ENCODE results near the gene GIGYF2.

The GIGYF2 gene

DNA sequence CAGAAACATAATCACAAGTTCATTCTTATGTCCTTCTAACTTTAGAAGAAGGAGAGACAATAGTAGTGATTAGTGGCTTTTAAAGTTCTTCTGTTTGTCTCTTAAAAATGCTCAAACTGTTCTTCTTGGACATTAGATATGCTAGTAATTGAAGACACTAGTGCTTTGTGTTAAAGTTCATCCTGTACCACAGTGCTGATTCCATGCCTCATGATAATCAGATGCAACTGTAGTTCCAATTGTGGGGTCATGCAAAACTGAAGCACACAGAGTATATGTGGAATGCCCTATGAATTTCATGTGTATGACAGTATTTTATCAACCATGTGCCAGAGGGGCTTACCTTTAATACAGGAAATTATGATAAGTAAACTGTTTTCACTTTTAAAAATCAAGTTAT is 90.7 kb downstream of the GIGYF2 start:
- FAIRE-seq (no peak), DNase-seq (ENCODE audit: insufficient read length, low spot score) (no peak)
- TF ChIP-seq, protein P1, sequence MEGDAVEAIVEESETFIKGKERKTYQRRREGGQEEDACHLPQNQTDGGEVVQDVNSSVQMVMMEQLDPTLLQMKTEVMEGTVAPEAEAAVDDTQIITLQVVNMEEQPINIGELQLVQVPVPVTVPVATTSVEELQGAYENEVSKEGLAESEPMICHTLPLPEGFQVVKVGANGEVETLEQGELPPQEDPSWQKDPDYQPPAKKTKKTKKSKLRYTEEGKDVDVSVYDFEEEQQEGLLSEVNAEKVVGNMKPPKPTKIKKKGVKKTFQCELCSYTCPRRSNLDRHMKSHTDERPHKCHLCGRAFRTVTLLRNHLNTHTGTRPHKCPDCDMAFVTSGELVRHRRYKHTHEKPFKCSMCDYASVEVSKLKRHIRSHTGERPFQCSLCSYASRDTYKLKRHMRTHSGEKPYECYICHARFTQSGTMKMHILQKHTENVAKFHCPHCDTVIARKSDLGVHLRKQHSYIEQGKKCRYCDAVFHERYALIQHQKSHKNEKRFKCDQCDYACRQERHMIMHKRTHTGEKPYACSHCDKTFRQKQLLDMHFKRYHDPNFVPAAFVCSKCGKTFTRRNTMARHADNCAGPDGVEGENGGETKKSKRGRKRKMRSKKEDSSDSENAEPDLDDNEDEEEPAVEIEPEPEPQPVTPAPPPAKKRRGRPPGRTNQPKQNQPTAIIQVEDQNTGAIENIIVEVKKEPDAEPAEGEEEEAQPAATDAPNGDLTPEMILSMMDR (IDR thresholded peaks at IDR 0.05; ENCODE audit: insufficient read depth, missing control alignments), result no peak

DNA sequence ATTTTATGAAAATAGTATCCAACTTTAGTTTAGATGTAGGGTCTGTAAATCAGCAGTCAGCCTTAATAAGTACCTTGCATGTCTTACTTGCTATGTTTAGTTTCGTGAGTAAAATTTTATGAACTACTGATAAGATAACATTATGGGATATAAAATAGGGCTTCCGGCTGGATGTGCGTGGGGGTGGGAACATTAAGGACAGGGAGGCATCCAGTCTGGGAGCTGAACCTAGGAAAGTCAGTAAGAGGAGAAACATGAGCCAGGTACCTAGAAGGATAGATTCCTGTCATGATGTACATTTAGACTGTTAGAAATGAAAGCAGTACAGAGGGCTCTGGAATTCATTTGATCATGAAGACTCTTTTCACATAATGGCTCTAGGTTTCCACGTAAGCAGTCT is 92.0 kb downstream of the GIGYF2 start:
- TF ChIP-seq, protein P1 (IDR thresholded peaks at IDR 0.05; ENCODE audit: insufficient read depth, missing control alignments), result no peak

DNA sequence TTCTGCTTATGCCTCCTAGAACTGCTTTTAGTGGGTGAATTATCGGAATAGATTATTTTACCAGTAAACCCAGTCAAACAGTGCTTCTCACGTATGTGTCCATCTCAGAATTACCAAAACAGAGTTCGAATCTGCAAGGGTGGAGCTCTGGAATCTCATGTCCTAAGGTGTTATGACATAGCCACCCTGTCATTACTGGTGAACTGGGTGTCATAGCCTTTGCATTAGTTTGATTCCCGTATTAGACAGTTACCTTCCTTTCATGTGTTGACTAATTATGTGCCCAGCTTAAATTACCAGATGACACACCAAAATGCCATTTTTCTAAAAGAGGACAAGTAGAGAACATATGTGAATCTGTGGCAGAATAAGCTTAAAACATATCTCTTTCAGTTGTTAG is 94.4 kb downstream of the GIGYF2 start:
- DNase-seq (ENCODE audit: insufficient read length, low spot score), result no peak
- FAIRE-seq, result no peak
- TF ChIP-seq, protein P1 (IDR thresholded peaks at IDR 0.05; ENCODE audit: insufficient read depth, missing control alignments), result no peak

More for the DNA sequence above, 92.0 kb downstream of the GIGYF2 start:
- no peak for FAIRE-seq
- DNase-seq (ENCODE audit: insufficient read length, low spot score), result no peak

DNA sequence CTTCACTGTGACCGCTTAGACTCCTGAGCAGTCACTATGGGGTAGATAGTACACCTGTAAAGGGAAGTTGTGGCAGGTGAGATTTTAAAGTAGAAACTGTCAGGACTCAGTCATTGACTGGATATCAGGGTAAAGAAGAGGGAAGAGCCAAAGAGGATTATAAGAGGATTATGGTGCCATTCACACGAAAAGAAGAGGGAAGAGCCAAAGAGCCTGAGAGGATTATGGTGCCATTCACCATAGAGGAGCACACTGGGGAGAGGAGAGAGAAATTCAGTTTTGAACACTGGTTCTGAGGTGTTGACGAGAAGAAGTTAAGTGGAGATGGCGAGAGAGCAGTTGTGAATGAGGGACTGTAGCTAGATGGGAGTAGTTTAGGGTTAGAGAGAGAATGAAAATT is 96.1 kb downstream of the GIGYF2 start:
- DNase-seq (ENCODE audit: insufficient read length, low spot score) (no peak), FAIRE-seq (peak; percentile 84)
- TF ChIP-seq, protein P1 (IDR thresholded peaks at IDR 0.05; ENCODE audit: insufficient read depth, missing control alignments), result no peak

DNA sequence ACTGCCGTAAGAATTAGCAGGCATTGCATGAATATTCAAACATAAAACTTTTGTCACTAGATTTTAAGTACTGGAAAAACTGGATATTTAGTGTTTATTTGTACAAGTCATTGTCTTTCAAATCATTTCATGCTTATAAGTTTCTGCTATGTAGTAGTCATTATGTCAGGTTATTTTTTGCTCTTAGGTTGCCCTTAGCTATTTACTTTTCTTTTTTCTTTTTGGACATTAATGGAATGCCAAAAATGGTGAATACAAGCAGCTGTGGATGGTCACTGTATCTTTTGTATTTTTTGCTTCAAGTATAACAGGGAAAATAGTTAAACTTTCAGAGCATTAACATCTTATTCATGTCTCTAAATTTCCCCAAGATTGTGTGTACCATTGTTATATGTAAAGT is 97.8 kb downstream of the GIGYF2 start:
- no peak for DNase-seq (ENCODE audit: insufficient read length, low spot score)

DNA sequence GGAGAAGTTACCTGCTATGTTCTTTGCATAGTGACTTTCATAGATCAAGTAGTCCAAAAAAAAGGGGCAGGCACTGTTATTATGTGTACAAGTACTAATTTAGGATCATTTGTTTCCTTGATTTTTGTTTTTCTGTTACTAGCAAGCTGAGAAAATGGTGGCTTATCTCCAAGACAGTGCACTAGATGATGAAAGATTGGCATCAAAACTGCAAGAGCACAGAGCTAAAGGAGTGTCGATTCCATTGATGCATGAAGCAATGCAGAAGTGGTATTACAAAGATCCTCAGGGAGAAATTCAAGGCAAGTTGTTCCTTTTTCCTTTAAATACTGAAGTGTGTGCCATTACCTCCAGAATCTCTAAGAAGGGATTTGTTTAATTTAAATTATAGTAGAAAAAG is 98.8 kb downstream of the GIGYF2 start:
- TF ChIP-seq, protein P1 (IDR thresholded peaks at IDR 0.05; ENCODE audit: insufficient read depth, missing control alignments), result no peak
- FAIRE-seq (no peak), DNase-seq (ENCODE audit: insufficient read length, low spot score) (no peak)

More for the DNA sequence above, 97.8 kb downstream of the GIGYF2 start:
- TF ChIP-seq, protein P1 (IDR thresholded peaks at IDR 0.05; ENCODE audit: insufficient read depth, missing control alignments), result no peak
- no peak for FAIRE-seq

DNA sequence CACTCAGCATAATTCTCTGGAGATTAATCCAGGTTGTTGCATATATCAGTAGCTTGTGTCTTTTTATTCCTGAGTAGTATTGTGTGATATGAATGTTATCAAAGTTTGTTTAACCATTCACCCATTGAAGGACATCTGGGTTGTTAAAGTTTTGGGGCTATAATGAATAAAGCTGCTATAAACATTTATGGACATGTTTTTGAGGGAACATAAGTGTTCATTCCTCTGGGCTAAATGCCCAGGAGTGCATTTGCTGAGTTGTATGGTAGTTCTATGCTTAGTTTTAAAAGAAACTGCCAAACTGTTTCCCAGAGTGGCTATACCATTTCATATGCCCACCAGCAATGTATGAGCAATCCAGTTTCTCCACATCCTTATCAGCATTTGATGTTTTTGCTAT is 101.1 kb downstream of the GIGYF2 start:
- TF ChIP-seq, protein P1 (IDR thresholded peaks at IDR 0.05; ENCODE audit: insufficient read depth, missing control alignments), result no peak
- DNase-seq (ENCODE audit: insufficient read length, low spot score), result no peak
- FAIRE-seq, result no peak

Measured in D721Med (cell line).